NOMO-1 treated with DMSO at 0.1 percent for 48 hours (cell line): ENCODE results near the gene TIMD4.
"Not testable (repeated sequence)": the region's sequence is repeated elsewhere in the genome, so short reads cannot be mapped to it uniquely, and the experiment has no call there.

Experiments used
- DNase-seq: peaks from one replicate; lab custom pipeline; 2025; ENCODE audit not compliant: unreplicated experiment; lab: John Stamatoyannopoulos, UW

TIMD4 gene

GRCh38 chr5:156963125-156963524, at the start of gene TIMD4:
TSS of gene TIMD4 (minus strand) at chr5:156963226. CDS start at chr5:156963198, 28 bp downstream.
- DNase-seq = peak; percentile 14

- DNase-seq = no peak
Observed at GRCh38 chr5:157006262-157006661, 43.2 kb upstream of the TIMD4 start.

GRCh38 chr5:157004893-157005551, 42.0 kb upstream of the TIMD4 start:
- no peak for DNase-seq

GRCh38 chr5:156991714-156992113, 28.7 kb upstream of the TIMD4 start:
- peak; percentile 55 for DNase-seq

- DNase-seq = no peak
Observed at GRCh38 chr5:156984064-156984463, 21.0 kb upstream of the TIMD4 start.

GRCh38 chr5:156981481-156981880, 18.5 kb upstream of the TIMD4 start:
- DNase-seq = peak; percentile 89

- peak; percentile 85 for DNase-seq
Observed at GRCh38 chr5:156974328-156974727, 11.3 kb upstream of the TIMD4 start.

- DNase-seq = no peak
Observed at GRCh38 chr5:156971848-156972525, 9.0 kb upstream of the TIMD4 start.

GRCh38 chr5:156971415-156971814, 8.4 kb upstream of the TIMD4 start:
- DNase-seq = no peak

GRCh38 chr5:156967386-156967785, 4.4 kb upstream of the TIMD4 start:
- not testable (repeated sequence) for DNase-seq

GRCh38 chr5:156956321-156956720, 6.7 kb downstream of the TIMD4 start:
- DNase-seq = no peak

- DNase-seq = no peak
Observed at GRCh38 chr5:156951359-156951758, 11.7 kb downstream of the TIMD4 start.

GRCh38 chr5:156950716-156951115, 12.3 kb downstream of the TIMD4 start:
- DNase-seq = no peak

- no peak for DNase-seq
Observed at GRCh38 chr5:156949424-156949823, 13.6 kb downstream of the TIMD4 start.

GRCh38 chr5:156947925-156948324, 15.1 kb downstream of the TIMD4 start:
- no peak for DNase-seq

GRCh38 chr5:156942064-156942463, 21.0 kb downstream of the TIMD4 start:
- peak; percentile 21 for DNase-seq

GRCh38 chr5:156940462-156940861, 22.6 kb downstream of the TIMD4 start:
- DNase-seq = not testable (repeated sequence)

GRCh38 chr5:156936972-156937371, 26.1 kb downstream of the TIMD4 start:
- peak; percentile 8 for DNase-seq

- DNase-seq = peak; percentile 53
Observed at GRCh38 chr5:156934450-156935211, 28.4 kb downstream of the TIMD4 start.

GRCh38 chr5:156929366-156929948, 33.6 kb downstream of the TIMD4 start:
- no peak for DNase-seq

- no peak for DNase-seq
Observed at GRCh38 chr5:156927545-156927944, 35.5 kb downstream of the TIMD4 start.
